ENCODE results near the gene PRKN.

DNA sequence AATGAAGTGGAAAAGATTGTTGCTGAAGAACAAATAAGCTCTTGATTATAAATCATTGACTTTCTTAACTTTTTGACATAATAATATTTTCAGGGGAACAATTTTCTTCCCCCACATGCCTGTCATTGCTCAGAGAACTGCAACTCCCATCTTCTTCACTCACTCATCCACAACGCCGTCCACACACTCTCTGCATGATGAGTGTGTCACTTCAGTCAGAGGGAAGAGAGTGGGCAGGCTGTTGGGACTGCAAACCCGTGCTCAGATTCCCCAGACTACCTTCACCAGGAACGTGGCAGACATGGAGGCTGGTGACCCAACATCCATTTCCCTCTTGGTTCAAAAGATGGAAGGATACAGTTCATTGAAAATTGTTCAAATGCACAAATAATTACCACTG is 650.8 kb downstream of the PRKN start:
- TF ChIP-seq, protein P1, sequence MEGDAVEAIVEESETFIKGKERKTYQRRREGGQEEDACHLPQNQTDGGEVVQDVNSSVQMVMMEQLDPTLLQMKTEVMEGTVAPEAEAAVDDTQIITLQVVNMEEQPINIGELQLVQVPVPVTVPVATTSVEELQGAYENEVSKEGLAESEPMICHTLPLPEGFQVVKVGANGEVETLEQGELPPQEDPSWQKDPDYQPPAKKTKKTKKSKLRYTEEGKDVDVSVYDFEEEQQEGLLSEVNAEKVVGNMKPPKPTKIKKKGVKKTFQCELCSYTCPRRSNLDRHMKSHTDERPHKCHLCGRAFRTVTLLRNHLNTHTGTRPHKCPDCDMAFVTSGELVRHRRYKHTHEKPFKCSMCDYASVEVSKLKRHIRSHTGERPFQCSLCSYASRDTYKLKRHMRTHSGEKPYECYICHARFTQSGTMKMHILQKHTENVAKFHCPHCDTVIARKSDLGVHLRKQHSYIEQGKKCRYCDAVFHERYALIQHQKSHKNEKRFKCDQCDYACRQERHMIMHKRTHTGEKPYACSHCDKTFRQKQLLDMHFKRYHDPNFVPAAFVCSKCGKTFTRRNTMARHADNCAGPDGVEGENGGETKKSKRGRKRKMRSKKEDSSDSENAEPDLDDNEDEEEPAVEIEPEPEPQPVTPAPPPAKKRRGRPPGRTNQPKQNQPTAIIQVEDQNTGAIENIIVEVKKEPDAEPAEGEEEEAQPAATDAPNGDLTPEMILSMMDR (IDR thresholded peaks at IDR 0.05; ENCODE audit: borderline replicate concordance, extremely low read depth, low read length, poor library complexity, severe bottlenecking) = no peak
- no peak for TF ChIP-seq EZH2 (IDR thresholded peaks at IDR 0.05; ENCODE audit: borderline replicate concordance, low read depth, low read length, severe bottlenecking)

Data from DND-41 (cell line).